ENCODE measurements around the gene NT5DC3. TPM values are rescaled to one million over a fixed set of nuclear protein-coding genes. Genes with fewer than 3 reads are reported as not detected.

NT5DC3 gene
- total and polyA plus RNA-seq, 2 donors (not counting 3 experiments of a cell fraction or from before 2014, with no cell fraction given), result 1.5 to 6.7 TPM

- Histone ChIP-seq H3K4me2 (ENCODE audit: insufficient read depth, low read length) (peak overlapping the region; percentile 23), H3K4me1 (ENCODE audit: control insufficient read depth, extremely low read depth, insufficient read depth, low read length) (peaks cover 5% of the 10 kb centered on the region), H3K9me3 (replicated peaks; ENCODE audit: control insufficient read depth, insufficient read depth, low read length) (no peaks in the 10 kb centered on the region), H3K79me2 (ENCODE audit: control insufficient read depth, insufficient read depth, low read length) (no peaks in the 10 kb centered on the region), H3K27ac (ENCODE audit: insufficient read depth, low read depth, low read length) (no peak overlapping the region), H3K27me3 (ENCODE audit: control insufficient read depth in 2 of 2, insufficient read depth in 2 of 2, low read length in 2 of 2) (peaks cover 0 to 5% of the 10 kb centered on the region in 2 experiments), H2AFZ (ENCODE audit: low read depth, low read length) (peak overlapping the region; percentile 91), H3K36me3 (ENCODE audit: control insufficient read depth in 2 of 2, extremely low read depth in 1 of 2, insufficient read depth in 2 of 2, low read length in 2 of 2) (no peaks in the 10 kb centered on the region), H3K9me1 (replicated peaks; ENCODE audit: control insufficient read depth, extremely low read depth, insufficient read depth, low read length) (no peaks in the 10 kb centered on the region), H4K20me1 (replicated peaks; ENCODE audit: control insufficient read depth, extremely low read depth, insufficient read depth, low read length) (no peaks in the 10 kb centered on the region), H3K9ac (replicated peaks; ENCODE audit: extremely low read depth, insufficient read depth, low read length) (no peak overlapping the region), H3K4me3 (replicated peaks in 1 of 3; ENCODE audit: insufficient read depth in 1 of 3, low read depth in 1 of 3, low read length in 3 of 3) (no peak overlapping the region)
- intact Hi-C loops (cut with micrococcal nuclease) (loop anchor here (5.0 kb wide), 1 partner anchor 77 kb away; no protein-coding TSS in a partner anchor), dilution Hi-C loops (cut with MboI; ENCODE audit: extremely low pct_ligation_motif_present, low sequenced_read_pairs) (no loop called here)
- DNase-seq (ENCODE audit: low read depth, low spot score) (peak; percentile 28), FAIRE-seq (peak; percentile 26)
- TF ChIP-seq CTCF (IDR thresholded peaks at IDR 0.05; ENCODE audit: extremely low read depth in 1 of 2, insufficient read depth in 1 of 2, low read depth in 1 of 2, low read length in 2 of 2) (no peak), FOS (IDR thresholded peaks at IDR 0.05; ENCODE audit: borderline replicate concordance, insufficient read depth, low read length) (peak; percentile 19)
- CTCF ChIA-PET, result interaction anchor here (1.0 kb wide), 1 partner anchor 11 kb away, joined by 3 read pairs; no protein-coding TSS in a partner anchor
- POLR2A ChIA-PET, result no interaction called here
- BruUV-seq (replicated peaks), result no TSS peak
Observed at GRCh38 chr12:103858953-103859601, 18.0 kb upstream of the NT5DC3 start.

- no peaks in the 10 kb centered on the region for H3K36me3 ChIP-seq (ENCODE audit: control insufficient read depth in 2 of 2, extremely low read depth in 1 of 2, insufficient read depth in 2 of 2, low read length in 2 of 2)
- H3K9ac ChIP-seq (replicated peaks; ENCODE audit: extremely low read depth, insufficient read depth, low read length), result no peak overlapping the region
- peaks cover 5% of the 10 kb centered on the region for H3K4me1 ChIP-seq (ENCODE audit: control insufficient read depth, extremely low read depth, insufficient read depth, low read length)
- no TSS peak for BruUV-seq (replicated peaks)
- TF ChIP-seq CTCF (IDR thresholded peaks at IDR 0.05; ENCODE audit: extremely low read depth in 1 of 2, insufficient read depth in 1 of 2, low read depth in 1 of 2, low read length in 2 of 2) (no peak), FOS (IDR thresholded peaks at IDR 0.05; ENCODE audit: borderline replicate concordance, insufficient read depth, low read length) (no peak), GATA2 (IDR thresholded peaks at IDR 0.05; ENCODE audit: insufficient read depth, insufficient read length, low read depth, low read length) (no peak), POLR2A (IDR thresholded peaks at IDR 0.05; ENCODE audit: low read depth, low read length) (no peak), EZH2 (IDR thresholded peaks at IDR 0.05; ENCODE audit: borderline replicate concordance, low read depth, low read length, severe bottlenecking) (no peak), JUN (IDR thresholded peaks at IDR 0.05; ENCODE audit: borderline replicate concordance, insufficient read depth, insufficient read length, low read depth) (no peak), MAX (IDR thresholded peaks at IDR 0.05; ENCODE audit: insufficient read depth, insufficient read length) (no peak), MYC (IDR thresholded peaks at IDR 0.05; ENCODE audit: low read depth, low read length) (no peak), POLR2AphosphoS5 (IDR thresholded peaks at IDR 0.05; ENCODE audit: insufficient read depth, low read depth, low read length) (no peak)
- ChIA-PET CTCF (no interaction called here), POLR2A (no interaction called here)
- FAIRE-seq (no peak), DNase-seq (ENCODE audit: low read depth, low spot score) (no peak)
- H3K79me2 ChIP-seq (ENCODE audit: control insufficient read depth, insufficient read depth, low read length), result no peaks in the 10 kb centered on the region
- no peaks in the 10 kb centered on the region for H4K20me1 ChIP-seq (replicated peaks; ENCODE audit: control insufficient read depth, extremely low read depth, insufficient read depth, low read length)
- H3K27me3 ChIP-seq (ENCODE audit: control insufficient read depth in 2 of 2, insufficient read depth in 2 of 2, low read length in 2 of 2), result peaks cover 4 to 6% of the 10 kb centered on the region in 2 experiments
- H3K9me3 ChIP-seq (replicated peaks; ENCODE audit: control insufficient read depth, insufficient read depth, low read length), result no peaks in the 10 kb centered on the region
- dilution Hi-C loops (cut with MboI; ENCODE audit: extremely low pct_ligation_motif_present, low sequenced_read_pairs), result no loop called here
- no peak overlapping the region for H3K4me2 ChIP-seq (ENCODE audit: insufficient read depth, low read length)
- no peaks in the 10 kb centered on the region for H3K9me1 ChIP-seq (replicated peaks; ENCODE audit: control insufficient read depth, extremely low read depth, insufficient read depth, low read length)
- H3K27ac ChIP-seq (ENCODE audit: insufficient read depth, low read depth, low read length), result no peak overlapping the region
- intact Hi-C loops (cut with micrococcal nuclease), result loop anchor here (5.0 kb wide), 1 partner anchor 76 kb away; no protein-coding TSS in a partner anchor
- H2AFZ ChIP-seq (ENCODE audit: low read depth, low read length), result no peak overlapping the region
- no peak overlapping the region for H3K4me3 ChIP-seq (replicated peaks in 1 of 3; ENCODE audit: insufficient read depth in 1 of 3, low read depth in 1 of 3, low read length in 3 of 3)
Observed at GRCh38 chr12:103858335-103858734, 17.3 kb upstream of the NT5DC3 start.

Measured in endothelial cell of umbilical vein (primary cell).